ENCODE data around the gene PRR7. TPM values are rescaled to one million over a fixed set of nuclear protein-coding genes. Genes with fewer than 3 reads are reported as not detected.
A peak's percentile ranks its signal among the peaks of the same experiment; 100 is the strongest.

Gene PRR7
- total RNA-seq, 1 donor from 2014 or later: 5.1 TPM

GRCh38 chr5:177447611-177448243 is 1.1 kb downstream of the PRR7 start:
- DNase-seq (ENCODE audit: low spot score): no peak
- intact Hi-C loops (cut with DNase I): no loop called here

GRCh38 chr5:177448244-177448950 is 1.8 kb downstream of the PRR7 start:
- intact Hi-C loops (cut with DNase I): no loop called here
- DNase-seq (ENCODE audit: low spot score): no peak

GRCh38 chr5:177449140-177450061 is 2.8 kb downstream of the PRR7 start:
- no peak for DNase-seq (ENCODE audit: low spot score)

GRCh38 chr5:177450667-177451424 is 4.2 kb downstream of the PRR7 start:
- intact Hi-C loops (cut with DNase I): loop anchor here (10.0 kb wide), 1 partner anchor 136 kb away; the partner anchor contains the start of gene MXD3
- DNase-seq (ENCODE audit: low spot score): no peak

More at GRCh38 chr5:177449140-177450061, 2.8 kb downstream of the PRR7 start:
- intact Hi-C loops (cut with DNase I): loop anchor here (10.0 kb wide), 1 partner anchor 135 kb away; the partner anchor contains the start of gene MXD3

- intact Hi-C loops (cut with DNase I): loop anchor here (10.0 kb wide), 1 partner anchor 138 kb away; the partner anchor contains the start of gene MXD3
- DNase-seq (ENCODE audit: low spot score): no peak
These were observed 6.3 kb downstream of the PRR7 start for GRCh38 chr5:177452688-177453638.

- intact Hi-C loops (cut with DNase I): loop anchor here (1.0 to 10.0 kb wide), 3 partner anchors 50 to 139 kb away; partner anchors contain the start of gene MXD3
- no peak for DNase-seq (ENCODE audit: low spot score)
These were observed 7.3 kb downstream of the PRR7 start for GRCh38 chr5:177453852-177454396.

GRCh38 chr5:177454397-177455035 is 7.9 kb downstream of the PRR7 start:
- peak; percentile 95 for DNase-seq (ENCODE audit: low spot score)
- intact Hi-C loops (cut with DNase I): loop anchor here (1.0 to 10.0 kb wide), 4 partner anchors 43 to 140 kb away; partner anchors contain the start of genes MXD3 and PDLIM7

- intact Hi-C loops (cut with DNase I): loop anchor here (1.0 to 10.0 kb wide), 2 partner anchors 42 to 140 kb away; partner anchors contain the start of genes MXD3 and PDLIM7
- DNase-seq (ENCODE audit: low spot score): peak; percentile 89
These were observed 8.5 kb downstream of the PRR7 start for GRCh38 chr5:177455036-177455660.

GRCh38 chr5:177455661-177456590 is 9.3 kb downstream of the PRR7 start:
- DNase-seq (ENCODE audit: low spot score): peak; percentile 95
- intact Hi-C loops (cut with DNase I): loop anchor here (1.0 to 10.0 kb wide), 4 partner anchors 23 to 141 kb away; partner anchors contain the start of genes GRK6, MXD3 and PDLIM7

GRCh38 chr5:177456591-177456964 is 10.0 kb downstream of the PRR7 start:
- no peak for DNase-seq (ENCODE audit: low spot score)
- intact Hi-C loops (cut with DNase I): loop anchor here (2.0 to 10.0 kb wide), 3 partner anchors 22 to 142 kb away; partner anchors contain the start of genes GRK6 and MXD3

GRCh38 chr5:177456976-177457851 is 10.6 kb downstream of the PRR7 start:
- DNase-seq (ENCODE audit: low spot score): no peak
- intact Hi-C loops (cut with DNase I): loop anchor here (2.0 to 10.0 kb wide), 3 partner anchors 22 to 142 kb away; partner anchors contain the start of genes GRK6 and MXD3

GRCh38 chr5:177457852-177458681 is 11.5 kb downstream of the PRR7 start:
- no peak for DNase-seq (ENCODE audit: low spot score)
- intact Hi-C loops (cut with DNase I): loop anchor here (2.0 to 10.0 kb wide), 3 partner anchors 21 to 143 kb away; partner anchors contain the start of genes GRK6 and MXD3

- intact Hi-C loops (cut with DNase I): loop anchor here (10.0 kb wide), 1 partner anchor 144 kb away; the partner anchor contains the start of gene MXD3
- no peak for DNase-seq (ENCODE audit: low spot score)
These were observed 12.3 kb downstream of the PRR7 start for GRCh38 chr5:177458912-177459350.
